C4-2B (cell line): ENCODE data around the gene GRIN2B.

ENCODE experiments used
- CTCF ChIP-seq: fragments of 450-650 bp; conservative IDR thresholded peaks from 2 replicates; pipeline ENCODE4 v1.5.1; 2017; ENCODE audit warnings: mild to moderate bottlenecking
- ZFX ChIP-seq: fragments of 450-650 bp; IDR thresholded peaks from 2 replicates; pipeline ENCODE4 v1.6.1; 2017

- TF ChIP-seq CTCF (no peak), ZFX (no peak)
Observed at GRCh38 chr12:13992585-13992984, 11.2 kb upstream of the GRIN2B start.
